PFSK-1 (cell line): ENCODE results near the gene CLEC4F.

Experiments used
- FOXP2 ChIP-seq: optimal IDR thresholded peaks from 2 replicates; pipeline ENCODE3; 2011; ENCODE audit warnings: borderline replicate concordance, control low read depth, inconsistent platforms; ENCODE audit not compliant: insufficient read depth; ENCODE audit errors: extremely low read length, extremely low read depth
- POLR2AphosphoS5 ChIP-seq: IDR thresholded peaks from 2 replicates; pipeline ENCODE4 v1.6.1; 2012; ENCODE audit warnings: low read depth, mild to moderate bottlenecking, control low read depth, low read length, moderate library complexity
- REST ChIP-seq, 2 experiments: IDR thresholded peaks; 2 replicates each; pipeline versions ENCODE4 v1.6.1 to v1.8.0; 2011 to 2012; ENCODE audit warnings: low read depth in 2 of 2, low read length in 2 of 2, control low read depth in 1 of 2, inconsistent platforms in 1 of 2, mild to moderate bottlenecking in 1 of 2, moderate library complexity in 1 of 2; ENCODE audit not compliant: insufficient read depth in 1 of 2
- SIN3A ChIP-seq: IDR thresholded peaks from 2 replicates; pipeline ENCODE4 v1.6.1; 2012; ENCODE audit warnings: mild to moderate bottlenecking, low read length, moderate library complexity, borderline replicate concordance; ENCODE audit not compliant: insufficient read depth
- TAF1 ChIP-seq: IDR thresholded peaks from 2 replicates; pipeline ENCODE4 v1.6.1; 2012; ENCODE audit warnings: low read length, control low read depth, borderline replicate concordance; ENCODE audit not compliant: insufficient read depth

Gene CLEC4F

DNA sequence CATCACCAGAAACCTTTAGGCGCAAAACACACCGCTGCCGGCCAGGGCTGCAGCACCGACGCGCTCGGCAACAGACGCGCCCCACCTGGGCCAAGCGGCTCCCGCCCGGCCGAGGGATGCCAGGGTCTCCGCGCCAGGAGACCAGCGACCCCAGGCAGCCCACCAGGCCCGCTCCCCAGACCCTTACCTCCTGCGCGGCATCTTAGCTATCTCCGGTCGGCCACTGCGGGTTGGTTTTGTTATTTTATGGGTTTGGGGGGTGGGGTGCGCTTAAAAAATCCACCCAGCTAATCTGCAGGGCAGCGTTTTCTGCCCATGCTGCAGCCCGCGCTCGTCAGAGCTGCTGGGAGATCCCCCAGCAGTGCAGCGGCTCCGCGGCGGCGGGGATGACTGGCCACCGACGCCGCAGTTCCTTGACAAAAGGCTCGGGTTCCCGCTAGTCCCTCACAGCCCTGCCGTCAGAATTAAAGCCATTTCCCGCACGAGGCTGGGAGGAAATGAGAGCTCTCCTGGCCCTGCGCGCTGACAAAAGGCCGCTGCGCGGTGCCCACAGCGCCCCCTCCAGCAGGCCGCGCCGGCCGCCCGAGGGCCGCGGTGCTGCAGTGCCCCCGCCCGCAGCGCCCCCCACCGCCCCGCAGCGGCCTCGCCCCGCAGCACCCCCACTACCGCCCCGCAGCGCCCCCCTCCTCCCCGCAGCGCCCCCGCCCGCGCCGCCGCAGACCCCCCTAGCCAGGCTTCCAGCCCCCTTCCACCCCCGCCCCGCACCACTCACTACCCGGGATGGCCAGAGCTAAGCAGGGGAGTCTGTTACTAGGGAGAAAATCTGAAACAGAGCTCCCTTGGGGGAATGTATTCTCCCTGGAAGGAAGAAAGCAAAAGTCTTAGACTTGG is 52.5 kb downstream of the CLEC4F start, which contains the start of gene ADD2:
ADD2 (minus strand) TSS at position 502 of the 891 bp plus-strand sequence. CDS start 61,792 bp downstream, outside the sequence.
- TF ChIP-seq REST (IDR thresholded peaks at IDR 0.05; ENCODE audit: insufficient read depth in 1 of 2, low read depth in 2 of 2, low read length in 2 of 2) = no peak
- TF ChIP-seq TAF1 = no peak
- no peak for TF ChIP-seq SIN3A
- TF ChIP-seq FOXP2 = no peak
- TF ChIP-seq POLR2AphosphoS5 = no peak

- TF ChIP-seq SIN3A (no peak), FOXP2 (no peak), REST (IDR thresholded peaks at IDR 0.05; ENCODE audit: insufficient read depth in 1 of 2, low read depth in 2 of 2, low read length in 2 of 2) (no peak), POLR2AphosphoS5 (no peak), TAF1 (no peak)
Observed at GRCh38 chr2:70767079-70767698, 53.2 kb downstream of the CLEC4F start.

DNA sequence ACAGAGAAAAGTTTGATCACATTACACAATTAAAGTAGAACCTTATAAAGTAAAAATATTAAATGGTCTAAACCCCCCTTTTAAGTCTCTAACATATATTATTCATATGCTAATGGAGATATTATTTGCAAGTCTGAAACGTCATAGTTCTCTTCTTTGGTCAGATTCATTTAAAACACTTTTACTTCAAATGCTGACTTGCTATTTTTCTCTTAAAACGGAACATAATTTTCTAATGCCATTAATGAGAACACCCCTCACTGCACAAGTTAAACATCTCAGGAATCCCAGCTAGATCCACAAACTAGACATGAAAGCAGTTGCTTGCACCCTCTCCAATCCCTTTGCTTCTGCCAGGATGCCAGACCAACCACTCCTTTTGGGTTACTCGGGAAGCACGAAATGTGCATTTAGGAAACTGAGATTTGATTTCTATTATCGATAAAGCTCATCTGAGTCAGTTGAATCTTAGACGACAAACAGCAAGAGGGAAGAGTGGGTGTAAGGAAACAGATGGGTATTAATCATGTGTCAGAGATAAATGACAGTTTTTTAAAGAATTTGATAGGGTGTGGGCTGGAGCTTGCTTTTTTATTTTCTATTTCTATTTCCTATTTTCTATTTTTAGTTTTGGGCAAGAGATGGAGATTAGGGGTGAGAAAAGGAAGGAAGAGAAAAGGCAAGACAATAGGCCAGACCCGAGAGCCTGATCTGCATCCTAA is 53.9 kb downstream of the CLEC4F start:
- no peak for TF ChIP-seq FOXP2
- TF ChIP-seq SIN3A = no peak
- TF ChIP-seq REST (IDR thresholded peaks at IDR 0.05; ENCODE audit: insufficient read depth in 1 of 2, low read depth in 2 of 2, low read length in 2 of 2) = no peak
- TF ChIP-seq POLR2AphosphoS5 = no peak
- TF ChIP-seq TAF1 = no peak

DNA sequence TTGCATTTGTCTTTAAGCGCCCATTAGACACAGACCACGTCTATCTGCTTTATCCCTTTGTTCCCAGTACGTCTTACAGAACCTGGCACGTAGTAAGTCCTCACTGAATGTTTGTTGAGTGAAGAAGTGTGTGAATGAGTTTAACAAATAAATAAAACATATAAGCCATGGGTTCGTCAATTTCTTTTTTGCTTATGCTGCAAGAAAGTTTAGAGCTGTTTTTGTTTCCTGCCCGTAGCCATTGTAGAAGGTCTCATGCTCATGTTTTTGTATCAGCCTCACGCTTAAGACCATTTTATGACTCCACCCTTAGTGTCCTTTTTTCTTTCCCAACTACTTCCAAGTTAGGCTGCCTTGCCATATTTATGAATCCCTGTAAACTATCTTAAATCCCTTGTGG is 54.9 kb downstream of the CLEC4F start:
- TF ChIP-seq FOXP2 = no peak
- no peak for TF ChIP-seq POLR2AphosphoS5
- no peak for TF ChIP-seq REST (IDR thresholded peaks at IDR 0.05; ENCODE audit: insufficient read depth in 1 of 2, low read depth in 2 of 2, low read length in 2 of 2)
- TF ChIP-seq SIN3A = no peak
- TF ChIP-seq TAF1 = no peak
